Endothelial cell of umbilical vein (primary cell): ENCODE measurements around the gene ZNF423. TPM values are rescaled to one million over a fixed set of nuclear protein-coding genes. Genes with fewer than 3 reads are reported as not detected.

Experiments
- BruUV-seq: library from RNA; stranded (reverse); fragments of 400-500 nt; replicated peaks from 2 replicates; lab custom pipeline; 2021; lab: Mats Ljungman, UMichigan
- CTCF ChIA-PET: fragments of 300-600, 350-600 bp; sonication (Branson Sonifier 250); formaldehyde crosslinking; loops from one replicate; lab custom pipeline; 2021; ENCODE audit warnings: antibody characterized with exemption, inconsistent platforms; lab: Charles Lee
- POLR2A ChIA-PET: fragments of 300-600, 350-600 bp; sonication (Branson Sonifier 250); formaldehyde crosslinking; loops from one replicate; lab custom pipeline; 2021; ENCODE audit warnings: antibody characterized with exemption, inconsistent platforms; lab: Charles Lee
- DNase-seq: peaks from one replicate; pipeline ENCODE4 v3.0.0-alpha.2; 2011; ENCODE audit warnings: low read depth, low spot score
- FAIRE-seq: peaks from 2 replicates; lab custom pipeline; 2011; peaks lifted over from hg19 to GRCh38; lab: Jason Lieb, UNC
- H2AFZ ChIP-seq: 2 replicates; pipeline ENCODE4 v1.6.0; 2012; ENCODE audit warnings: low read depth, low read length, control low read depth, inconsistent platforms
- H3K27ac ChIP-seq: 2 replicates; pipeline ENCODE4 v1.5.1; 2011; ENCODE audit warnings: low read depth, mild to moderate bottlenecking, control low read depth, low read length, moderate library complexity; ENCODE audit not compliant: insufficient read depth
- H3K27me3 ChIP-seq, 2 experiments: 2 replicates each; pipeline versions ENCODE4 v1.6.0 to v1.6.1; 2011; ENCODE audit warnings: low read length in 2 of 2, mixed read lengths in 1 of 2; ENCODE audit not compliant: control insufficient read depth in 2 of 2, insufficient read depth in 2 of 2
- H3K36me3 ChIP-seq, 2 experiments: 2 replicates in 1 of 2; 3 replicates in 1 of 2; pipeline ENCODE4 v1.5.1; 2011; ENCODE audit warnings: low read length in 2 of 2, mild to moderate bottlenecking in 1 of 2, moderate library complexity in 1 of 2; ENCODE audit not compliant: control insufficient read depth in 2 of 2, insufficient read depth in 2 of 2; ENCODE audit errors: extremely low read depth in 1 of 2
- H3K4me1 ChIP-seq: 3 replicates; pipeline ENCODE4 v1.5.1; 2011; ENCODE audit warnings: mild to moderate bottlenecking, low read length; ENCODE audit not compliant: control insufficient read depth, insufficient read depth; ENCODE audit errors: extremely low read depth
- H3K4me2 ChIP-seq: 2 replicates; pipeline ENCODE4 v1.6.1; 2011; ENCODE audit warnings: low read length, control low read depth, mixed read lengths; ENCODE audit not compliant: insufficient read depth
- H3K4me3 ChIP-seq, 3 experiments: fragments of 200-600 bp in 1 of 3; sonication (generic), shearing (Covaris generic) in 1 of 3; replicated peaks in 1 of 3; 2 replicates each; pipeline ENCODE4 v1.5.1; 2011 to 2016; ENCODE audit warnings: control low read depth in 3 of 3, low read length in 3 of 3, mild to moderate bottlenecking in 2 of 3, inconsistent platforms in 1 of 3, low read depth in 1 of 3, moderate library complexity in 1 of 3; ENCODE audit not compliant: insufficient read depth in 1 of 3
- H3K79me2 ChIP-seq: 2 replicates; pipeline ENCODE4 v1.6.0; 2012; ENCODE audit warnings: low read length, inconsistent platforms; ENCODE audit not compliant: control insufficient read depth, insufficient read depth
- H3K9ac ChIP-seq: replicated peaks from 2 replicates; pipeline ENCODE3; 2011; ENCODE audit warnings: low read length, control low read depth; ENCODE audit not compliant: insufficient read depth; ENCODE audit errors: extremely low read depth
- H3K9me1 ChIP-seq: replicated peaks from 3 replicates; pipeline ENCODE4 v1.6.0; 2011; ENCODE audit warnings: mild to moderate bottlenecking, low read length; ENCODE audit not compliant: control insufficient read depth, insufficient read depth; ENCODE audit errors: extremely low read depth
- H3K9me3 ChIP-seq: replicated peaks from 2 replicates; pipeline ENCODE4 v1.5.1; 2012; ENCODE audit warnings: low read length, inconsistent platforms; ENCODE audit not compliant: control insufficient read depth, insufficient read depth
- H4K20me1 ChIP-seq: replicated peaks from 2 replicates; pipeline ENCODE3; 2011; ENCODE audit warnings: mild to moderate bottlenecking, low read length; ENCODE audit not compliant: control insufficient read depth, insufficient read depth; ENCODE audit errors: extremely low read depth
- CTCF ChIP-seq, 2 donors: IDR thresholded peaks; 1 replicate in 1 of 2; 2 replicates in 1 of 2; pipeline ENCODE4 v1.5.1; 2011; ENCODE audit warnings: low read length in 2 of 2, mild to moderate bottlenecking in 2 of 2, moderate library complexity in 2 of 2, control low read depth in 1 of 2, inconsistent platforms in 1 of 2, low read depth in 1 of 2; ENCODE audit not compliant: insufficient read depth in 1 of 2; ENCODE audit errors: extremely low read depth in 1 of 2
- EZH2 ChIP-seq: IDR thresholded peaks from 2 replicates; pipeline ENCODE4 v1.6.1; 2012; ENCODE audit warnings: borderline replicate concordance, low read depth, mild to moderate bottlenecking, moderate library complexity, low read length, inconsistent platforms; ENCODE audit not compliant: severe bottlenecking
- FOS ChIP-seq: IDR thresholded peaks from 2 replicates; pipeline ENCODE4 v1.6.1; 2011; ENCODE audit warnings: mild to moderate bottlenecking, low read length, moderate library complexity, borderline replicate concordance; ENCODE audit not compliant: insufficient read depth
- GATA2 ChIP-seq: IDR thresholded peaks from 2 replicates; pipeline ENCODE4 v1.7.0; 2011; ENCODE audit warnings: low read depth, mild to moderate bottlenecking, moderate library complexity, mixed read lengths, low read length; ENCODE audit not compliant: insufficient read length, insufficient read depth
- JUN ChIP-seq: IDR thresholded peaks from 2 replicates; pipeline ENCODE4 v1.6.1; 2011; ENCODE audit warnings: borderline replicate concordance, low read depth; ENCODE audit not compliant: insufficient read length, insufficient read depth
- MAX ChIP-seq: IDR thresholded peaks from 2 replicates; pipeline ENCODE4 v1.6.1; 2011; ENCODE audit not compliant: insufficient read depth, insufficient read length
- MYC ChIP-seq: IDR thresholded peaks from one replicate; pipeline ENCODE4 v1.6.1; 2011; ENCODE audit warnings: mild to moderate bottlenecking, low read depth, low read length
- POLR2A ChIP-seq: IDR thresholded peaks from 2 replicates; pipeline ENCODE4 v1.6.1; 2012; ENCODE audit warnings: low read depth, mild to moderate bottlenecking, control low read depth, low read length
- POLR2AphosphoS5 ChIP-seq: IDR thresholded peaks from 2 replicates; pipeline ENCODE4 v1.6.1; 2012; ENCODE audit warnings: low read depth, mild to moderate bottlenecking, control low read depth, low read length, moderate library complexity; ENCODE audit not compliant: insufficient read depth
- dilution Hi-C: fragments of 300-500 bp; cut with MboI; formaldehyde crosslinking; loops from one replicate; pipeline ENCODE4 v1.15.0; 2019; ENCODE audit warnings: low sequenced_read_pairs; ENCODE audit not compliant: extremely low pct_ligation_motif_present
- intact Hi-C: fragments of 100-400 bp; cut with micrococcal nuclease; formaldehyde crosslinking; loops from one replicate; pipeline ENCODE4 v1.10.0; 2022
- polyA plus RNA-seq, 4 experiments: library from polyadenylated mRNA; depleted of rRNA in 3 of 4; stranded (reverse) in 3 of 4; unstranded in 1 of 4; fragments of >200 nt; gene quantifications; 2 replicates each; pipeline versions ENCODE4 v1.2.1 to v1.2.3, GENCODE V29; 2011 to 2012; ENCODE audit warnings: missing spikeins in 1 of 4
- total RNA-seq: library from RNA; stranded (reverse); gene quantifications from 2 replicates; pipeline ENCODE4 v1.2.3, GENCODE V29; 2021

ZNF423 gene
- total and polyA plus RNA-seq, 2 donors (not counting 3 experiments of a cell fraction or from before 2014, with no cell fraction given): 2.2 to 8.1 TPM

- Histone ChIP-seq H3K9ac (no peak overlapping the region), H3K4me2 (no peak overlapping the region), H2AFZ (no peak overlapping the region), H3K27ac (no peak overlapping the region), H3K4me3 (no peak overlapping the region), H3K9me3 (no peaks in the 10 kb centered on the region), H3K9me1 (no peaks in the 10 kb centered on the region), H3K36me3 (no peaks in the 10 kb centered on the region), H3K79me2 (no peaks in the 10 kb centered on the region), H4K20me1 (no peaks in the 10 kb centered on the region), H3K27me3 (no peaks in the 10 kb centered on the region), H3K4me1 (no peaks in the 10 kb centered on the region)
- FAIRE-seq (no peak), DNase-seq (no peak)
- no TSS peak for BruUV-seq
- ChIA-PET POLR2A (no interaction called here), CTCF (interaction anchor here (0.7 to 3.0 kb wide), 4 partner anchors 8 to 430 kb away, joined by 3 to 21 read pairs (median 10); no protein-coding TSS in a partner anchor)
- intact Hi-C loops: loop anchor here (5.0 kb wide), 1 partner anchor 49 kb away; no protein-coding TSS in a partner anchor
- TF ChIP-seq FOS (no peak), EZH2 (peak; percentile 1)
- dilution Hi-C loops: no loop called here
Observed at GRCh38 chr16:49491106-49491670, 364.7 kb downstream of the ZNF423 start.

- DNase-seq (no peak), FAIRE-seq (no peak)
- no peak overlapping the region for H3K4me3 ChIP-seq
- no peaks in the 10 kb centered on the region for H3K9me3 ChIP-seq
- no peaks in the 10 kb centered on the region for H3K36me3 ChIP-seq
- ChIA-PET CTCF (no interaction called here), POLR2A (no interaction called here)
- H4K20me1 ChIP-seq: no peaks in the 10 kb centered on the region
- TF ChIP-seq JUN: no peak
- no peak for TF ChIP-seq MAX
- no peak for TF ChIP-seq POLR2AphosphoS5
- no peak for TF ChIP-seq EZH2
- no peak for TF ChIP-seq FOS
- no peak for TF ChIP-seq GATA2
- TF ChIP-seq MYC: no peak
- TF ChIP-seq POLR2A: no peak
- TF ChIP-seq CTCF (IDR thresholded peaks at IDR 0.05; ENCODE audit: extremely low read depth in 1 of 2, insufficient read depth in 1 of 2, low read depth in 1 of 2, low read length in 2 of 2): no peak
- H3K4me1 ChIP-seq: no peaks in the 10 kb centered on the region
- no peaks in the 10 kb centered on the region for H3K79me2 ChIP-seq
- no peak overlapping the region for H3K4me2 ChIP-seq
- H3K27me3 ChIP-seq: no peaks in the 10 kb centered on the region
- no TSS peak for BruUV-seq
- no peak overlapping the region for H2AFZ ChIP-seq
- H3K9me1 ChIP-seq: no peaks in the 10 kb centered on the region
- dilution Hi-C loops (no loop called here), intact Hi-C loops (loop anchor here (5.0 kb wide), 1 partner anchor 48 kb away; no protein-coding TSS in a partner anchor)
- no peak overlapping the region for H3K27ac ChIP-seq
- H3K9ac ChIP-seq: no peak overlapping the region
Observed at GRCh38 chr16:49490321-49490705, 365.6 kb downstream of the ZNF423 start.
